Measurements from ENCODE around the gene ACRBP.

GRCh38 chr12:6640497-6640896, 6.7 kb downstream of the ACRBP start:
- TF ChIP-seq, protein P1, sequence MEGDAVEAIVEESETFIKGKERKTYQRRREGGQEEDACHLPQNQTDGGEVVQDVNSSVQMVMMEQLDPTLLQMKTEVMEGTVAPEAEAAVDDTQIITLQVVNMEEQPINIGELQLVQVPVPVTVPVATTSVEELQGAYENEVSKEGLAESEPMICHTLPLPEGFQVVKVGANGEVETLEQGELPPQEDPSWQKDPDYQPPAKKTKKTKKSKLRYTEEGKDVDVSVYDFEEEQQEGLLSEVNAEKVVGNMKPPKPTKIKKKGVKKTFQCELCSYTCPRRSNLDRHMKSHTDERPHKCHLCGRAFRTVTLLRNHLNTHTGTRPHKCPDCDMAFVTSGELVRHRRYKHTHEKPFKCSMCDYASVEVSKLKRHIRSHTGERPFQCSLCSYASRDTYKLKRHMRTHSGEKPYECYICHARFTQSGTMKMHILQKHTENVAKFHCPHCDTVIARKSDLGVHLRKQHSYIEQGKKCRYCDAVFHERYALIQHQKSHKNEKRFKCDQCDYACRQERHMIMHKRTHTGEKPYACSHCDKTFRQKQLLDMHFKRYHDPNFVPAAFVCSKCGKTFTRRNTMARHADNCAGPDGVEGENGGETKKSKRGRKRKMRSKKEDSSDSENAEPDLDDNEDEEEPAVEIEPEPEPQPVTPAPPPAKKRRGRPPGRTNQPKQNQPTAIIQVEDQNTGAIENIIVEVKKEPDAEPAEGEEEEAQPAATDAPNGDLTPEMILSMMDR (IDR thresholded peaks at IDR 0.05; ENCODE audit: insufficient read depth, low read depth, low read length) = no peak
- no peak for TF ChIP-seq EZH2 (IDR thresholded peaks at IDR 0.05; ENCODE audit: insufficient read depth, low read length)
